ENCODE measurements around the gene TLCD2. TPM values are rescaled to one million over a fixed set of nuclear protein-coding genes. Genes with fewer than 3 reads are reported as not detected.
"Not testable (repeated sequence)": the region's sequence is repeated elsewhere in the genome, so short reads cannot be mapped to it uniquely, and the experiment has no call there.

TLCD2 gene
- total and polyA plus RNA-seq, 7 experiments from 2014 or later: 0.05 to 0.49 (median 0.08) TPM; not detected in 3

- ChIA-PET POLR2A (interaction anchor here (0.6 kb wide), 1 partner anchor 464 kb away, joined by 3 read pairs; no protein-coding TSS in a partner anchor), CTCF (no interaction called here)
- H3K36me3 Mint-ChIP-seq: peaks cover 0 to 13% (median 0%) of the 10 kb centered on the region in 5 donors
- intact Hi-C loops (cut with micrococcal nuclease): no loop called here
- no peaks in the 10 kb centered on the region for H3K9me3 Mint-ChIP-seq
- H3K4me3 ChIP-seq (ENCODE audit: low read length): no peak overlapping the region
- peaks cover 7 to 9% of the 10 kb centered on the region in 2 donors for H3K4me1 ChIP-seq (ENCODE audit: control insufficient read depth in 2 of 2, insufficient read depth in 2 of 2, low read length in 2 of 2)
- no peaks in the 10 kb centered on the region for H3K36me3 ChIP-seq (ENCODE audit: control insufficient read depth in 2 of 3, insufficient read depth in 3 of 3, low read length in 3 of 3)
- peak overlapping the region in 8 of 10 donors; percentile 33 to 85 (median 50) for H3K4me3 Mint-ChIP-seq
- no peak overlapping the region for H3K27ac ChIP-seq (ENCODE audit: low read depth, low read length)
- no peak overlapping the region for H3K27ac Mint-ChIP-seq
- no peaks in the 10 kb centered on the region for H3K9me3 ChIP-seq (ENCODE audit: control insufficient read depth in 2 of 3, low read length in 3 of 3)
- no peak for DNase-seq
- H3K27me3 Mint-ChIP-seq: peaks cover 13 to 47% (median 27%) of the 10 kb centered on the region in 5 donors
- peaks cover 10 to 23% (median 20%) of the 10 kb centered on the region in 7 donors for H3K4me1 Mint-ChIP-seq
- H3K27me3 ChIP-seq (ENCODE audit: control insufficient read depth in 2 of 2, insufficient read depth in 2 of 2, low read length in 2 of 2): no peaks in the 10 kb centered on the region
- peak; percentile 10 for ATAC-seq
Measured at GRCh38 chr17:1709403-1709951, 700 bp downstream of the TLCD2 start.

DNA sequence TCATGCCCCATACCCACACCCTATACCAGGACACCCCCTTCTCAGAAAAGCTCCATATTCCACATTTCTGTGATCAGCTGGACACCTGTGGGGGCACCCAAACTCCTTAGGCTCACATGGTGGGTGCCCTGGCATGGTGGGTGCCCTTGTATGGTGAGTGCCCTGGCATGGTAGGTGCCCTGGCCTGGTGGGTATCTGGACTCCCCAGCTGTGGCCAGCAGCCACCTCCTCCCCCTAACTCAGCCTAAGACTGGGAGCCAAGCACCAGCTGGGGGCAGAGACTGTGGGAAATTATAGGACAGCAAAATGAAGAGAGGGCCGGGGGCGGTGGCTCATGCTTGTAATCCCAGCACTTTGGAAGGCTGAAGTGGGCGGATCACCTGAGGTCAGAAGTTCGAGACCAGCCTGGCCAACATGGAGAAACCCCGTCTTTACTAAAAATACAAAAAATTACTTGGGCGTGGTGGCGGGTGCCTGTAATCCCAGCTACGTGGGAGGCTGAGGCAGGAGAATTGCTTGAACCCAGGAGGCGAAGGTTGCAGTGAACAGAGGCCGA, 1.3 kb downstream of the TLCD2 start:
- H3K4me3 ChIP-seq (ENCODE audit: low read length); H3K36me3 ChIP-seq (ENCODE audit: control insufficient read depth in 2 of 3, insufficient read depth in 3 of 3, low read length in 3 of 3); ATAC-seq; H3K4me1 ChIP-seq (ENCODE audit: control insufficient read depth in 2 of 2, insufficient read depth in 2 of 2, low read length in 2 of 2); CTCF ChIA-PET; DNase-seq; H3K27ac ChIP-seq (ENCODE audit: low read depth, low read length); H3K9me3 ChIP-seq (ENCODE audit: control insufficient read depth in 2 of 3, low read length in 3 of 3); intact Hi-C loops (cut with micrococcal nuclease); H3K27me3 ChIP-seq (ENCODE audit: control insufficient read depth in 2 of 2, insufficient read depth in 2 of 2, low read length in 2 of 2); H3K27ac Mint-ChIP-seq; H3K9me3 Mint-ChIP-seq: not testable (repeated sequence)
- peak overlapping the region in 9 of 10 donors; percentile 33 to 85 (median 47) for H3K4me3 Mint-ChIP-seq
- H3K27me3 Mint-ChIP-seq: peaks cover 13 to 47% (median 24%) of the 10 kb centered on the region in 5 donors
- H3K4me1 Mint-ChIP-seq: peaks cover 10 to 23% (median 17%) of the 10 kb centered on the region in 7 donors
- POLR2A ChIA-PET: interaction anchor here (0.5 to 0.7 kb wide), 2 partner anchors 16 to 161 kb away, joined by 3 to 5 read pairs; partner anchors contain the start of gene WDR81
- H3K36me3 Mint-ChIP-seq: peaks cover 0 to 11% (median 0%) of the 10 kb centered on the region in 5 donors

DNA sequence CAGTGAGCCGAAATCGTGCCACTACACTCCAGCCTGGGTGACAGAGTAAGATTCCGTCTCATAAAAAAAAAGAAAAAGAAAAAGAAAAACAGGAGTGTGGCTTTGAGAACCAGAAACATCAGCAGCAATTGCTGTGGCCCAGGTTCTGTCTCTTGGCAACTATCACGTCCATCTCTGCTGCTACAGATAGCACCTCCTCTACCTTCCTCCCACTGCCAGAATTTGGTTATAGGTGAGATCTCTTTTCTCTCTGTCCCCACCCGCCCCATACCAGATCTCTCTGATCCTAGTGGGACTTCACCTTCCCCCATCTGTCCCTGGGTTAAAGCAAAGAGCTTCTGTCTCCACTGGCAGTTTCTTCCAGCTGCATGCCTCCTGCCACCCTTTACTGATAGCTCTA, 3.1 kb downstream of the TLCD2 start:
- Histone ChIP-seq H3K4me3 (ENCODE audit: low read length) (no peak overlapping the region), H3K36me3 (ENCODE audit: control insufficient read depth in 2 of 3, insufficient read depth in 3 of 3, low read length in 3 of 3) (no peaks in the 10 kb centered on the region), H3K27ac (ENCODE audit: low read depth, low read length) (no peak overlapping the region), H3K27me3 (ENCODE audit: control insufficient read depth in 2 of 2, insufficient read depth in 2 of 2, low read length in 2 of 2) (no peaks in the 10 kb centered on the region), H3K9me3 (ENCODE audit: control insufficient read depth in 2 of 3, low read length in 3 of 3) (no peaks in the 10 kb centered on the region), H3K4me1 (ENCODE audit: control insufficient read depth in 2 of 2, insufficient read depth in 2 of 2, low read length in 2 of 2) (peaks cover 7 to 9% of the 10 kb centered on the region in 2 donors)
- peaks cover 0 to 8% (median 0%) of the 10 kb centered on the region in 5 donors for H3K36me3 Mint-ChIP-seq
- CTCF ChIA-PET: no interaction called here
- POLR2A ChIA-PET: no interaction called here
- no peak overlapping the region for H3K27ac Mint-ChIP-seq
- no peak for DNase-seq
- H3K4me3 Mint-ChIP-seq: no peak overlapping the region
- peak; percentile 68 for ATAC-seq
- H3K9me3 Mint-ChIP-seq: no peaks in the 10 kb centered on the region
- intact Hi-C loops (cut with micrococcal nuclease): no loop called here
- H3K27me3 Mint-ChIP-seq: peaks cover 12 to 47% (median 21%) of the 10 kb centered on the region in 5 donors
- peaks cover 9 to 21% (median 14%) of the 10 kb centered on the region in 7 donors for H3K4me1 Mint-ChIP-seq

- H3K27ac Mint-ChIP-seq: no peak overlapping the region
Measured at GRCh38 chr17:1705004-1705403, 5.2 kb downstream of the TLCD2 start.

GRCh38 chr17:1703063-1703462, 7.1 kb downstream of the TLCD2 start:
- no peak for ATAC-seq
- Mint-ChIP-seq H3K27me3 (peaks cover 9 to 30% (median 16%) of the 10 kb centered on the region in 5 donors), H3K4me3 (no peak overlapping the region), H3K36me3 (peaks cover 0 to 8% (median 0%) of the 10 kb centered on the region in 5 donors), H3K9me3 (no peaks in the 10 kb centered on the region), H3K27ac (no peak overlapping the region), H3K4me1 (peaks cover 0 to 1% (median 0%) of the 10 kb centered on the region in 7 donors)
- Histone ChIP-seq H3K4me1 (ENCODE audit: control insufficient read depth in 2 of 2, insufficient read depth in 2 of 2, low read length in 2 of 2) (peaks cover 0 to 4% of the 10 kb centered on the region in 2 donors), H3K9me3 (ENCODE audit: control insufficient read depth in 2 of 3, low read length in 3 of 3) (no peaks in the 10 kb centered on the region), H3K27ac (ENCODE audit: low read depth, low read length) (no peak overlapping the region), H3K27me3 (ENCODE audit: control insufficient read depth in 2 of 2, insufficient read depth in 2 of 2, low read length in 2 of 2) (no peaks in the 10 kb centered on the region), H3K36me3 (ENCODE audit: control insufficient read depth in 2 of 3, insufficient read depth in 3 of 3, low read length in 3 of 3) (no peaks in the 10 kb centered on the region), H3K4me3 (ENCODE audit: low read length) (no peak overlapping the region)
- ChIA-PET CTCF (no interaction called here), POLR2A (no interaction called here)
- intact Hi-C loops (cut with micrococcal nuclease): no loop called here
- no peak for DNase-seq

More at GRCh38 chr17:1705004-1705403, 5.2 kb downstream of the TLCD2 start:
- H3K9me3 Mint-ChIP-seq: no peaks in the 10 kb centered on the region
- Histone ChIP-seq H3K27me3 (ENCODE audit: control insufficient read depth in 2 of 2, insufficient read depth in 2 of 2, low read length in 2 of 2) (no peaks in the 10 kb centered on the region), H3K4me1 (ENCODE audit: control insufficient read depth in 2 of 2, insufficient read depth in 2 of 2, low read length in 2 of 2) (peaks cover 0 to 4% of the 10 kb centered on the region in 2 donors), H3K4me3 (ENCODE audit: low read length) (no peak overlapping the region), H3K36me3 (ENCODE audit: control insufficient read depth in 2 of 3, insufficient read depth in 3 of 3, low read length in 3 of 3) (no peaks in the 10 kb centered on the region), H3K27ac (ENCODE audit: low read depth, low read length) (no peak overlapping the region), H3K9me3 (ENCODE audit: control insufficient read depth in 2 of 3, low read length in 3 of 3) (no peaks in the 10 kb centered on the region)
- ChIA-PET POLR2A (no interaction called here), CTCF (interaction anchor here (0.6 kb wide), 1 partner anchor 133 kb away, joined by 3 read pairs; no protein-coding TSS in a partner anchor)
- DNase-seq (no peak), ATAC-seq (no peak)
- H3K4me1 Mint-ChIP-seq: peaks cover 0 to 8% (median 0%) of the 10 kb centered on the region in 7 donors
- H3K27me3 Mint-ChIP-seq: peaks cover 9 to 35% (median 21%) of the 10 kb centered on the region in 5 donors
- intact Hi-C loops (cut with micrococcal nuclease): no loop called here
- H3K36me3 Mint-ChIP-seq: peaks cover 0 to 8% (median 0%) of the 10 kb centered on the region in 5 donors
- no peak overlapping the region for H3K4me3 Mint-ChIP-seq

DNA sequence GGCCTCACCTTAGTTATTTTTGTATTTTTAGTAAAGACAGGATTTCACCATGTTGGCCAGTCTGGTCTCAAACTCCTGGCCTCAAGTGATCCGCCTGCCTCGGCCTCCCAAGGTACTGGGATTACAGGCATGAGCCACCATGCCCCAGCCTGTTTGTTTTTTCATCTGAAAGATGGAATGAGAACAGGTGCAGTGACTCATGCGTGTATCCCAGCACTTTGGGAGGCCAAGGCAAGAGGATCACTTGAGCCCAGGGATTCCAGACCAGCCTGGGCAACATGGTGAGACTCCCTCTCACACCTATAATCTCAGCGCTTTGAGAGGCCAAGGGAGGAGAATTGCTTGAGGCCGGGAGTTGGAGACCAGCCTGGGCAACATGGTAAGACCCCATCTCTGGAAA, 10.3 kb downstream of the TLCD2 start:
- H3K27me3 Mint-ChIP-seq; ATAC-seq; H3K9me3 Mint-ChIP-seq; intact Hi-C loops (cut with micrococcal nuclease); H3K36me3 ChIP-seq (ENCODE audit: control insufficient read depth in 2 of 3, insufficient read depth in 3 of 3, low read length in 3 of 3); DNase-seq; CTCF ChIA-PET; H3K27ac Mint-ChIP-seq; H3K27me3 ChIP-seq (ENCODE audit: control insufficient read depth in 2 of 2, insufficient read depth in 2 of 2, low read length in 2 of 2); H3K4me3 ChIP-seq (ENCODE audit: low read length); POLR2A ChIA-PET; H3K4me3 Mint-ChIP-seq; H3K36me3 Mint-ChIP-seq; H3K27ac ChIP-seq (ENCODE audit: low read depth, low read length); H3K4me1 Mint-ChIP-seq; H3K9me3 ChIP-seq (ENCODE audit: control insufficient read depth in 2 of 3, low read length in 3 of 3); H3K4me1 ChIP-seq (ENCODE audit: control insufficient read depth in 2 of 2, insufficient read depth in 2 of 2, low read length in 2 of 2): not testable (repeated sequence)

DNA sequence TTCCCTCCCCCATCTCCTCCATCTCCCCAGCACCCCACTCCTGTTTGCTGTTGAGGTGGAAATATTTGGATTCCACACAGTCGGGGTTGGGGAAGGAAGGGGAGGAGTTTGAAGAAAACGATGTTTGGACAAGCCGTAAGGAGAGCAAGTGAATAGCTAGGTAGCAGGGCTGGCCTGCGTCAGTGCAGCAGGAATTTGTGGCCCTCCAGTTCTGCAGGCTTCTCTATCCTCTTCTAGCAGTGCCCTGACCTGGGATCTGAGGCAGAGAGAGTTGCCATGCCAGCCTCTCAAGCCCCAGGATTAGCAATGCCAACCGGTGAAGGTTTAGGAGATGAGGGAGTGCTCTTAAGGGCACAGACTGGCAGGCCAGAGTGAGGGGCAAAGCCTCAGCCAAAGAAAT, 12.5 kb downstream of the TLCD2 start:
- Histone ChIP-seq H3K4me1 (ENCODE audit: control insufficient read depth in 2 of 2, insufficient read depth in 2 of 2, low read length in 2 of 2) (no peaks in the 10 kb centered on the region), H3K4me3 (ENCODE audit: low read length) (no peak overlapping the region), H3K36me3 (ENCODE audit: control insufficient read depth in 2 of 3, insufficient read depth in 3 of 3, low read length in 3 of 3) (no peaks in the 10 kb centered on the region), H3K27me3 (ENCODE audit: control insufficient read depth in 2 of 2, insufficient read depth in 2 of 2, low read length in 2 of 2) (no peaks in the 10 kb centered on the region), H3K9me3 (ENCODE audit: control insufficient read depth in 2 of 3, low read length in 3 of 3) (no peaks in the 10 kb centered on the region), H3K27ac (ENCODE audit: low read depth, low read length) (no peak overlapping the region)
- Mint-ChIP-seq H3K27ac (no peak overlapping the region), H3K36me3 (no peaks in the 10 kb centered on the region), H3K9me3 (no peaks in the 10 kb centered on the region), H3K4me1 (no peaks in the 10 kb centered on the region), H3K27me3 (peaks cover 0 to 7% (median 3%) of the 10 kb centered on the region in 5 donors), H3K4me3 (no peak overlapping the region)
- POLR2A ChIA-PET: no interaction called here
- CTCF ChIA-PET: no interaction called here
- intact Hi-C loops (cut with micrococcal nuclease): no loop called here
- ATAC-seq: no peak
- no peak for DNase-seq
